Lower leg skin (tissue), 3 donors: ENCODE measurements around the gene ALLC.

Experiments
- POLR2A ChIP-seq, 2 donors: fragments of 450-650 bp; IDR thresholded peaks; one replicate each; pipeline ENCODE4 v1.6.1; 2016 to 2017; ENCODE audit warnings: antibody characterized with exemption in 2 of 2, mild to moderate bottlenecking in 1 of 2, moderate library complexity in 1 of 2
- TF ChIP-seq, protein P1 (sequence below), 3 donors: fragments of 450-650 bp; IDR thresholded peaks; one replicate each; pipeline ENCODE4 v1.5.1; 2016; ENCODE audit warnings: antibody characterized with exemption in 3 of 3, mild to moderate bottlenecking in 3 of 3, moderate library complexity in 2 of 3

- TF ChIP-seq, protein P1, sequence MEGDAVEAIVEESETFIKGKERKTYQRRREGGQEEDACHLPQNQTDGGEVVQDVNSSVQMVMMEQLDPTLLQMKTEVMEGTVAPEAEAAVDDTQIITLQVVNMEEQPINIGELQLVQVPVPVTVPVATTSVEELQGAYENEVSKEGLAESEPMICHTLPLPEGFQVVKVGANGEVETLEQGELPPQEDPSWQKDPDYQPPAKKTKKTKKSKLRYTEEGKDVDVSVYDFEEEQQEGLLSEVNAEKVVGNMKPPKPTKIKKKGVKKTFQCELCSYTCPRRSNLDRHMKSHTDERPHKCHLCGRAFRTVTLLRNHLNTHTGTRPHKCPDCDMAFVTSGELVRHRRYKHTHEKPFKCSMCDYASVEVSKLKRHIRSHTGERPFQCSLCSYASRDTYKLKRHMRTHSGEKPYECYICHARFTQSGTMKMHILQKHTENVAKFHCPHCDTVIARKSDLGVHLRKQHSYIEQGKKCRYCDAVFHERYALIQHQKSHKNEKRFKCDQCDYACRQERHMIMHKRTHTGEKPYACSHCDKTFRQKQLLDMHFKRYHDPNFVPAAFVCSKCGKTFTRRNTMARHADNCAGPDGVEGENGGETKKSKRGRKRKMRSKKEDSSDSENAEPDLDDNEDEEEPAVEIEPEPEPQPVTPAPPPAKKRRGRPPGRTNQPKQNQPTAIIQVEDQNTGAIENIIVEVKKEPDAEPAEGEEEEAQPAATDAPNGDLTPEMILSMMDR (IDR thresholded peaks at IDR 0.05) = no peak
- no peak for TF ChIP-seq POLR2A (IDR thresholded peaks at IDR 0.05)
These were observed 10.0 kb upstream of the ALLC start for GRCh38 chr2:3647831-3648651.
